HL-60 (cell line): ENCODE measurements around the gene PPP1R1C.
"Not testable (repeated sequence)": the region's sequence is repeated elsewhere in the genome, so short reads cannot be mapped to it uniquely, and the experiment has no call there.

Experiments used
- DNase-seq, 2 experiments: peaks; one replicate each; pipeline ENCODE4 v3.0.0-alpha.2; 2010 to 2020; ENCODE audit warnings: low read depth in 1 of 2, low spot score in 1 of 2
- H3K27ac ChIP-seq: fragments of 250-450 bp; sonication (Bioruptor Pico); replicated peaks from 2 replicates; pipeline ENCODE4 v1.5.1; 2020; ENCODE audit warnings: mild to moderate bottlenecking, moderate library complexity
- H3K27me3 ChIP-seq: fragments of 250-450 bp; sonication (Bioruptor Pico); 2 replicates; pipeline ENCODE4 v1.5.1; 2021; ENCODE audit warnings: mild to moderate bottlenecking, moderate library complexity; ENCODE audit not compliant: insufficient read depth, poor library complexity, severe bottlenecking
- H3K4me3 ChIP-seq: replicated peaks from 2 replicates; pipeline ENCODE4 v1.5.1; 2011; ENCODE audit warnings: mild to moderate bottlenecking, control low read depth, low read length; ENCODE audit not compliant: insufficient read depth
- GABPA ChIP-seq: IDR thresholded peaks from 2 replicates; pipeline ENCODE4 v1.6.1; 2012; ENCODE audit warnings: low read depth
- POLR2AphosphoS5 ChIP-seq: IDR thresholded peaks from 2 replicates; pipeline ENCODE4 v1.6.1; 2012; ENCODE audit warnings: low read depth
- REST ChIP-seq: IDR thresholded peaks from 2 replicates; pipeline ENCODE4 v1.6.1; 2012; ENCODE audit warnings: low read depth; ENCODE audit not compliant: insufficient replicate concordance
- SPI1 ChIP-seq: IDR thresholded peaks from 2 replicates; pipeline ENCODE4 v1.6.1; 2012; ENCODE audit warnings: low read depth, mild to moderate bottlenecking, borderline replicate concordance
- TF ChIP-seq, protein P1 (sequence below): IDR thresholded peaks from one replicate; pipeline ENCODE4 v1.5.1; 2011; ENCODE audit warnings: low read length, control low read depth, inconsistent platforms; ENCODE audit not compliant: insufficient read depth

The PPP1R1C gene

DNA sequence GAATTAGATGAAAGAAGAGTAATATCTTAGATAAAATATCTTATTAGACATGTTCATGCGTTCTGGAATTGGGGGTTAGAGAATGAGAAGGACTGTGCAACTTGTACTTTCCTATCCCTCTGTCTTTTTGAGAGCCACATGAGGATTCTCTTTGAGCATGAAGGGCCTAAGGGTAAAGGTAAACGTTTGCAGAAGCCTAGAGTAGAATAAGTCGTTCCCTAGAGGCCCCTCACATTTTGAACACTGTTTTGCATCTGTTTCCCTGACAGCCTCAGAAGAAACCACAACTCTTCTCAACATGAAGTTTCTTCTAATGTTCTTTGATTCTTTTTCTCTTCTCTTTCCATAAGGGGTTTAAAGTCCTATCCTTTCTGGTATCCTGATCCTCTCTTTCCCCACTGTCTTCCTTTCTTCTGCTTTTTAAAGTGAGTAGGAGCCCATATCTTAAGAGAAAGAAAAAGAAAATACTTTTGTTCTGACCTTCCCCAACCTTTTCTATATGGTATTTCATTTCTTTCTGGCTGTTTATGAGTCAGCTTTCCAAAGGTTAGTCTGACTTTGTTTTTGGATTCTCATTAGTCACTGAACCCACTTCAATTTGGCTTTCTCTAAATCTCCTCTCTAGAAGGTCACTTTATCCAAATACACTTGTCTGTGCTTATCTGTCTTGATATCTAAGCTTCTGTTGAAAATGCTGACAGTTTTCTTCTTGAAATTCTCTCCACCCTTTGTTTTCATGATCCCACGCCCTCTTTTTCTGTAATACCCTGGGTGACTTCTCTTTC is 34.8 kb downstream of the PPP1R1C start:
- TF ChIP-seq REST (no peak), SPI1 (no peak), GABPA (no peak), POLR2AphosphoS5 (no peak)
- TF ChIP-seq, protein P1, sequence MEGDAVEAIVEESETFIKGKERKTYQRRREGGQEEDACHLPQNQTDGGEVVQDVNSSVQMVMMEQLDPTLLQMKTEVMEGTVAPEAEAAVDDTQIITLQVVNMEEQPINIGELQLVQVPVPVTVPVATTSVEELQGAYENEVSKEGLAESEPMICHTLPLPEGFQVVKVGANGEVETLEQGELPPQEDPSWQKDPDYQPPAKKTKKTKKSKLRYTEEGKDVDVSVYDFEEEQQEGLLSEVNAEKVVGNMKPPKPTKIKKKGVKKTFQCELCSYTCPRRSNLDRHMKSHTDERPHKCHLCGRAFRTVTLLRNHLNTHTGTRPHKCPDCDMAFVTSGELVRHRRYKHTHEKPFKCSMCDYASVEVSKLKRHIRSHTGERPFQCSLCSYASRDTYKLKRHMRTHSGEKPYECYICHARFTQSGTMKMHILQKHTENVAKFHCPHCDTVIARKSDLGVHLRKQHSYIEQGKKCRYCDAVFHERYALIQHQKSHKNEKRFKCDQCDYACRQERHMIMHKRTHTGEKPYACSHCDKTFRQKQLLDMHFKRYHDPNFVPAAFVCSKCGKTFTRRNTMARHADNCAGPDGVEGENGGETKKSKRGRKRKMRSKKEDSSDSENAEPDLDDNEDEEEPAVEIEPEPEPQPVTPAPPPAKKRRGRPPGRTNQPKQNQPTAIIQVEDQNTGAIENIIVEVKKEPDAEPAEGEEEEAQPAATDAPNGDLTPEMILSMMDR = no peak
- Histone ChIP-seq H3K27me3 (no peaks in the 10 kb centered on the region), H3K4me3 (no peak overlapping the region), H3K27ac (no peak overlapping the region)
- no peak for DNase-seq

- Histone ChIP-seq H3K27me3 (no peaks in the 10 kb centered on the region), H3K4me3 (no peak overlapping the region), H3K27ac (no peak overlapping the region)
- TF ChIP-seq, protein P1 = no peak
- TF ChIP-seq REST (no peak), POLR2AphosphoS5 (no peak), GABPA (no peak), SPI1 (no peak)
- DNase-seq = no peak
These were observed 37.6 kb downstream of the PPP1R1C start for GRCh38 chr2:182023235-182023634.

- DNase-seq, H3K27me3 ChIP-seq, H3K27ac ChIP-seq: not testable (repeated sequence)
- H3K4me3 ChIP-seq = peak overlapping the region; percentile 23
These were observed 45.2 kb downstream of the PPP1R1C start for GRCh38 chr2:182030875-182031274.

DNA sequence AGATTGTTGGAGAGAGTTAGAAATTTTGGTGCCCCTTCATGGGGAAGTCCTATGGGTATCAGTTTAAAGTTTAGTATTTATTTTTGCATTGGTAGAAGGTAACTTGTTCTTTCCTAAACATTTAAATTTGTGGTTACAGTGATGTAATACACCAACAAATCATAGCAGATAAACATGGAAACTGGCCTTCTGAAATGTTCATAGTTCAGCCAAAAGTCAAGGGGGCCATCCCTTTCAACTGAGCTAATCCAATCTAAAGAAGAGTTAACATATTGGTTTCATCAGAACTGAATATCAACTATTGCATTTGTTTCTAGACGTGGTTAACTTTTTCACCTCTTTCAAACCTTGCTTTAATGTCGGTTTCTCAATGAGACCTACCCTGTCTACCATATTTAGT is 46.3 kb downstream of the PPP1R1C start:
- TF ChIP-seq GABPA = no peak
- no peak for TF ChIP-seq POLR2AphosphoS5
- TF ChIP-seq, protein P1 = no peak
- no peak for TF ChIP-seq SPI1
- DNase-seq = no peak
- no peak overlapping the region for H3K4me3 ChIP-seq

More for the DNA sequence above, 46.3 kb downstream of the PPP1R1C start:
- Histone ChIP-seq H3K27ac (no peak overlapping the region), H3K27me3 (no peaks in the 10 kb centered on the region)
